ENCODE measurements around the gene RELN. TPM values are rescaled to one million over a fixed set of nuclear protein-coding genes. Genes with fewer than 3 reads are reported as not detected.

RELN gene
- total and polyA plus RNA-seq, 2 donors from 2014 or later, result 0.95 to 5.4 TPM

DNA sequence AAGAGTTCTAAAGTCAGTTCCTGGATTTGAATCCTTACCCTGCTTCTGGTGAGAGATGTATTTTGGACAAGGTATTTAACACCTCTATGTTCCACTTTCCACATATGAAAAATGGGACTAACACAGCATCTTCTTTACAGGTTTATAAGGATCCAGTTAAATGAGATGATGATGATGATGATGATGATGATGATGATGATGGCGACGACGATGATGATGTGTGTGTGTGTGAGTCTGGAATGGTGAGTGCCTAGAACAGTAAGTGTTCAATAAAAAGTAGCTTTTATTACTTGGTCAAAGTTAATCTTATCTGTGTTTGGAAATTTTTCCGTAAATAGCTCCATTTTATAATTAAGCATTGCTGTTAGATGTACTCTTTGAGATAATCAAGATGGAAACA is 295.2 kb downstream of the RELN start:
- H3K27me3 ChIP-seq (ENCODE audit: control insufficient read depth, insufficient read depth, low read length), result no peaks in the 10 kb centered on the region
- DNase-seq (no peak), FAIRE-seq (no peak)
- H3K4me1 ChIP-seq (ENCODE audit: control insufficient read depth in 2 of 3, insufficient read depth in 2 of 3, low read depth in 1 of 3, low read length in 3 of 3), result no peaks in the 10 kb centered on the region
- no peak overlapping the region for H3K9ac ChIP-seq (ENCODE audit: low read length in 3 of 3)
- TF ChIP-seq, protein P1, sequence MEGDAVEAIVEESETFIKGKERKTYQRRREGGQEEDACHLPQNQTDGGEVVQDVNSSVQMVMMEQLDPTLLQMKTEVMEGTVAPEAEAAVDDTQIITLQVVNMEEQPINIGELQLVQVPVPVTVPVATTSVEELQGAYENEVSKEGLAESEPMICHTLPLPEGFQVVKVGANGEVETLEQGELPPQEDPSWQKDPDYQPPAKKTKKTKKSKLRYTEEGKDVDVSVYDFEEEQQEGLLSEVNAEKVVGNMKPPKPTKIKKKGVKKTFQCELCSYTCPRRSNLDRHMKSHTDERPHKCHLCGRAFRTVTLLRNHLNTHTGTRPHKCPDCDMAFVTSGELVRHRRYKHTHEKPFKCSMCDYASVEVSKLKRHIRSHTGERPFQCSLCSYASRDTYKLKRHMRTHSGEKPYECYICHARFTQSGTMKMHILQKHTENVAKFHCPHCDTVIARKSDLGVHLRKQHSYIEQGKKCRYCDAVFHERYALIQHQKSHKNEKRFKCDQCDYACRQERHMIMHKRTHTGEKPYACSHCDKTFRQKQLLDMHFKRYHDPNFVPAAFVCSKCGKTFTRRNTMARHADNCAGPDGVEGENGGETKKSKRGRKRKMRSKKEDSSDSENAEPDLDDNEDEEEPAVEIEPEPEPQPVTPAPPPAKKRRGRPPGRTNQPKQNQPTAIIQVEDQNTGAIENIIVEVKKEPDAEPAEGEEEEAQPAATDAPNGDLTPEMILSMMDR (IDR thresholded peaks at IDR 0.05; ENCODE audit: borderline replicate concordance, extremely low read depth, insufficient read depth), result no peak
- no peak overlapping the region for H3K4me3 ChIP-seq (ENCODE audit: low read length in 3 of 3)
- intact Hi-C loops (cut with DNase I), result no loop called here
- no peaks in the 10 kb centered on the region for H3K9me3 ChIP-seq (ENCODE audit: control insufficient read depth in 2 of 3, insufficient read depth in 1 of 3, low read length in 3 of 3)
- H3K36me3 ChIP-seq (ENCODE audit: control insufficient read depth in 2 of 3, insufficient read depth in 3 of 3, low read length in 3 of 3), result no peaks in the 10 kb centered on the region
- no peak overlapping the region for H3K27ac ChIP-seq (ENCODE audit: low read depth in 2 of 2, low read length in 2 of 2)

DNA sequence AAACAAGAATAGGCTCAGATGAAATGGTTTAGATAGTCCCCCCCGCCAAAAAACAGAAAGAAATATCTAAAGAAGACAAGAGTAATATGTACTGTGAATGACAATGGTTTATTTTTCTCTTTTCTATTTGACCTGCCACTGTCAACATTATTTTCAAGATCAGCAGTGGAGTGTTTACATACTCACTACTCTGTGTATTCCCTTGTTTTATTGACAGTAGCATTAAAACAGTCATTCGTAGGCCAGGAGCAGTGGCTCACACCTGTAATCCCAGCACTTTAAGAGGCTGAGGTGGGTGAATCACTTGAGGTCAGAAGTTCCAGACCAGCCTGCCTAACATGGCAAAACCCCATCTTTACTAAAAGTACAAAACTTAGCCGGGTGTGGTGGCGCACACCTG is 298.2 kb downstream of the RELN start:
- TF ChIP-seq, protein P1 (IDR thresholded peaks at IDR 0.05; ENCODE audit: borderline replicate concordance, extremely low read depth, insufficient read depth), result no peak
- H3K36me3 ChIP-seq (ENCODE audit: control insufficient read depth in 2 of 3, insufficient read depth in 3 of 3, low read length in 3 of 3), result no peaks in the 10 kb centered on the region
- no peaks in the 10 kb centered on the region for H3K4me1 ChIP-seq (ENCODE audit: control insufficient read depth in 2 of 3, insufficient read depth in 2 of 3, low read depth in 1 of 3, low read length in 3 of 3)
- intact Hi-C loops (cut with DNase I), result no loop called here
- no peak overlapping the region for H3K9ac ChIP-seq (ENCODE audit: low read length in 3 of 3)
- DNase-seq, result no peak
- no peaks in the 10 kb centered on the region for H3K27me3 ChIP-seq (ENCODE audit: control insufficient read depth, insufficient read depth, low read length)
- no peaks in the 10 kb centered on the region for H3K9me3 ChIP-seq (ENCODE audit: control insufficient read depth in 2 of 3, insufficient read depth in 1 of 3, low read length in 3 of 3)
- FAIRE-seq, result no peak
- H3K4me3 ChIP-seq (ENCODE audit: low read length in 3 of 3), result no peak overlapping the region
- H3K27ac ChIP-seq (ENCODE audit: low read depth in 2 of 2, low read length in 2 of 2), result no peak overlapping the region

DNA sequence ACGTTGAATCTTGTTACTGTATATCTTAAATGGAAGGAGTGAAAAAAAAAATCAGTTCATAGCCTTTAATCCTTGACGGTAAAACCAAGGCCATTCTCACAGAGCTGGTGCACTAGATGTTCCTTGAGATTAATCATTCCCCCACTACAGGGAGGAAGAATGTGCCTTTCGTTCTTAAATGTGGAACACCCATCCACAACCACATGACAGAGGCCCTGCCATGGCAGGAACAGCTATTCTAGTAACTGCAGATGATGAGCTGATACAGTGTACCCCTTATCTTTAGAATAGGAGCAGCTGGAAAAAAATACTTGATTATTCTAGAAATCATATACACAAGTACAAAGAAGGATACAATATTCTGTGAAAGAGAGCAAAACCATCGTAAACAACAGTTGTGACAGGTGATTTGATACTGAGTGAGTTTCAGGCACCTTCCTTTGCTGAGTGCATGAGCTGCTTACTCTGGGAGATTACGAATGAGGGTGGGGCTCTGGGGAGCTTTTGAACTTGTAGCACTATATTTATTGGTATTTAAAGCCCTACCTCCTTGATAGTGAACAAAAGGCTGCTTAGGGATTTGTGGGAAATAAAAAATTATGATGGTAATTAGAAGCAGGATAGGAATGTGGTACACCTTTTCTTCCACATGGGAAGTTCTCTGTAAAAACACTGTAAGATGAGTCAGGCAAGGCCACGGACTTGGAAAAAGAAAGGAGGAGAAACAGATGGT is 299.1 kb downstream of the RELN start:
- Histone ChIP-seq H3K9me3 (ENCODE audit: control insufficient read depth in 2 of 3, insufficient read depth in 1 of 3, low read length in 3 of 3) (no peaks in the 10 kb centered on the region), H3K36me3 (ENCODE audit: control insufficient read depth in 2 of 3, insufficient read depth in 3 of 3, low read length in 3 of 3) (no peaks in the 10 kb centered on the region), H3K27ac (ENCODE audit: low read depth in 2 of 2, low read length in 2 of 2) (no peak overlapping the region), H3K9ac (ENCODE audit: low read length in 3 of 3) (no peak overlapping the region), H3K27me3 (ENCODE audit: control insufficient read depth, insufficient read depth, low read length) (no peaks in the 10 kb centered on the region), H3K4me1 (ENCODE audit: control insufficient read depth in 2 of 3, insufficient read depth in 2 of 3, low read depth in 1 of 3, low read length in 3 of 3) (no peaks in the 10 kb centered on the region), H3K4me3 (ENCODE audit: low read length in 3 of 3) (no peak overlapping the region)
- DNase-seq (peak in 1 of 5 donors; percentile 25), FAIRE-seq (no peak)
- TF ChIP-seq, protein P1 (IDR thresholded peaks at IDR 0.05; ENCODE audit: borderline replicate concordance, extremely low read depth, insufficient read depth), result no peak
- intact Hi-C loops (cut with DNase I), result no loop called here
